Kidney (tissue), 14 donors: ENCODE results near the gene KRT83. TPM values are rescaled to one million over a fixed set of nuclear protein-coding genes. Genes with fewer than 3 reads are reported as not detected.

Source experiments
- DNase-seq, 5 donors: peaks; one replicate each; pipeline ENCODE4 v3.0.0-alpha.2; 2013 to 2020
- FAIRE-seq: peaks from 2 replicates; lab custom pipeline; 2012; peaks lifted over from hg19 to GRCh38; lab: Jason Lieb, UNC
- H3K27ac ChIP-seq, 2 donors: one replicate each; pipeline ENCODE4 v1.7.0; 2013; ENCODE audit warnings: low read depth in 2 of 2, low read length in 2 of 2, inconsistent platforms in 1 of 2
- H3K27me3 ChIP-seq: one replicate; pipeline ENCODE4 v1.7.1; 2013; ENCODE audit warnings: low read length, inconsistent platforms; ENCODE audit not compliant: control insufficient read depth, insufficient read depth
- H3K36me3 ChIP-seq, 3 donors: one replicate each; pipeline versions ENCODE4 v1.7.0 to v1.7.1; 2013; ENCODE audit warnings: low read length in 3 of 3, control low read depth in 1 of 3, inconsistent platforms in 1 of 3; ENCODE audit not compliant: insufficient read depth in 3 of 3, control insufficient read depth in 2 of 3
- H3K4me1 ChIP-seq, 3 donors: one replicate each; pipeline versions ENCODE4 v1.7.0 to v1.7.1; 2013; ENCODE audit warnings: low read length in 3 of 3, inconsistent platforms in 1 of 3, low read depth in 1 of 3; ENCODE audit not compliant: control insufficient read depth in 2 of 3, insufficient read depth in 2 of 3
- H3K4me3 ChIP-seq, 3 donors: one replicate each; pipeline versions ENCODE4 v1.7.0 to v1.8.1; 2013; ENCODE audit warnings: low read length in 3 of 3, control low read depth in 1 of 3, inconsistent platforms in 1 of 3
- H3K9ac ChIP-seq, 3 donors: one replicate each; pipeline versions ENCODE4 v1.7.0 to v1.7.1; 2013; ENCODE audit warnings: low read length in 3 of 3, control low read depth in 1 of 3, inconsistent platforms in 1 of 3
- H3K9me3 ChIP-seq, 3 donors: one replicate each; pipeline versions ENCODE4 v1.7.0 to v1.7.1; 2013; ENCODE audit warnings: low read length in 3 of 3, control low read depth in 1 of 3, inconsistent platforms in 1 of 3; ENCODE audit not compliant: control insufficient read depth in 2 of 3, insufficient read depth in 1 of 3
- intact Hi-C: fragments of 100-400 bp; cut with DNase I; formaldehyde crosslinking; loops from one replicate; pipeline ENCODE4 v1.11.1; 2022
- polyA plus RNA-seq: library from polyadenylated mRNA; stranded (reverse); fragments of 350-450 nt; fragmentation: Illumina TruSeq; extraction: RNeasy Lipid Tissue Mini Kit (QIAGEN cat#74804); gene quantifications from one replicate; pipeline ENCODE4 v1.2.3, GENCODE V29; 2014; ENCODE audit warnings: low read depth, low replicate concordance; ENCODE audit not compliant: insufficient read depth
- total RNA-seq: library from RNA; stranded (reverse); fragmentation: NEBNext Ultra II Directional; extraction: Animal tissue kit (Norgen Biotek cat#: 25700); gene quantifications from one replicate; pipeline ENCODE4 v1.2.1, GENCODE V29; 2021
- TF ChIP-seq, protein P1 (sequence below): IDR thresholded peaks from 3 replicates; pipeline ENCODE4 v1.5.1; 2012; ENCODE audit warnings: mild to moderate bottlenecking, moderate library complexity, borderline replicate concordance; ENCODE audit not compliant: insufficient read depth; ENCODE audit errors: extremely low read depth
- donor health status: control.
- donor health status: control.
- donor health status: control.
- donor health status: control.
- donor health status: control.
- donor health status: DM: yes; HTN: yes; CAD: no.
- donor health status: Normal renal cell carcinoma (clear cell type).

Gene KRT83
- total and polyA plus RNA-seq, 2 donors from 2014 or later = not detected

DNA sequence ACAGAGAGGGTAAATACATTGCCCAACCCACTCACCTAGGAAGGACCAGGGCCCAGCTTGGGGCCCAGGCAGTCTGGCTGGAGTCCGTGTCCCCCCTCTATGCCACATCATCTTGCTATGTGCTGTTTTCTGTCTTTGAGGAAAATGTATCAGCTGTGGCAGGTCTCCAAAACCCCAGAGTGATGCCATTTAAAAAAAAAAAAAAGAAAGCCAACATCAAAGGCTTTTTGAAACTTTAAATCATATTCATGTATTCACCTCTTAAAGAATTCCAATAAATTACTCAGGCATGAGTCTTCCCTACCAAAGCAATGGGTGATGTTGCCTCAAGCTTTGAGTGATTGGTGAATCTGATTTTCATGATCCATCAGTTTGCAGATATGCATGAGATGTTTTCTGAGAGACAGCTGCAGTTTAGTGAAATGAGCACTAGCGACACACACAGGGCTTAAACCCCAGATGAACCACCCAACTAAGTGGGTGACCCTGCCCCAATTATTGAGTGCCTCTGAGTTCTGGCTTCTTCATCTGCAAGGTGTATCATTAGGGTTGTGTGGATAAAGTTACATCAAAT lies 35.9 kb downstream of the KRT83 start:
- Histone ChIP-seq H3K9ac (no peak overlapping the region), H3K27me3 (no peaks in the 10 kb centered on the region), H3K9me3 (no peaks in the 10 kb centered on the region), H3K4me3 (no peak overlapping the region), H3K27ac (no peak overlapping the region), H3K36me3 (no peaks in the 10 kb centered on the region), H3K4me1 (peaks cover 0 to 2% (median 0%) of the 10 kb centered on the region in 3 donors)
- TF ChIP-seq, protein P1, sequence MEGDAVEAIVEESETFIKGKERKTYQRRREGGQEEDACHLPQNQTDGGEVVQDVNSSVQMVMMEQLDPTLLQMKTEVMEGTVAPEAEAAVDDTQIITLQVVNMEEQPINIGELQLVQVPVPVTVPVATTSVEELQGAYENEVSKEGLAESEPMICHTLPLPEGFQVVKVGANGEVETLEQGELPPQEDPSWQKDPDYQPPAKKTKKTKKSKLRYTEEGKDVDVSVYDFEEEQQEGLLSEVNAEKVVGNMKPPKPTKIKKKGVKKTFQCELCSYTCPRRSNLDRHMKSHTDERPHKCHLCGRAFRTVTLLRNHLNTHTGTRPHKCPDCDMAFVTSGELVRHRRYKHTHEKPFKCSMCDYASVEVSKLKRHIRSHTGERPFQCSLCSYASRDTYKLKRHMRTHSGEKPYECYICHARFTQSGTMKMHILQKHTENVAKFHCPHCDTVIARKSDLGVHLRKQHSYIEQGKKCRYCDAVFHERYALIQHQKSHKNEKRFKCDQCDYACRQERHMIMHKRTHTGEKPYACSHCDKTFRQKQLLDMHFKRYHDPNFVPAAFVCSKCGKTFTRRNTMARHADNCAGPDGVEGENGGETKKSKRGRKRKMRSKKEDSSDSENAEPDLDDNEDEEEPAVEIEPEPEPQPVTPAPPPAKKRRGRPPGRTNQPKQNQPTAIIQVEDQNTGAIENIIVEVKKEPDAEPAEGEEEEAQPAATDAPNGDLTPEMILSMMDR = no peak
- DNase-seq (no peak), FAIRE-seq (no peak)
- intact Hi-C loops = no loop called here

DNA sequence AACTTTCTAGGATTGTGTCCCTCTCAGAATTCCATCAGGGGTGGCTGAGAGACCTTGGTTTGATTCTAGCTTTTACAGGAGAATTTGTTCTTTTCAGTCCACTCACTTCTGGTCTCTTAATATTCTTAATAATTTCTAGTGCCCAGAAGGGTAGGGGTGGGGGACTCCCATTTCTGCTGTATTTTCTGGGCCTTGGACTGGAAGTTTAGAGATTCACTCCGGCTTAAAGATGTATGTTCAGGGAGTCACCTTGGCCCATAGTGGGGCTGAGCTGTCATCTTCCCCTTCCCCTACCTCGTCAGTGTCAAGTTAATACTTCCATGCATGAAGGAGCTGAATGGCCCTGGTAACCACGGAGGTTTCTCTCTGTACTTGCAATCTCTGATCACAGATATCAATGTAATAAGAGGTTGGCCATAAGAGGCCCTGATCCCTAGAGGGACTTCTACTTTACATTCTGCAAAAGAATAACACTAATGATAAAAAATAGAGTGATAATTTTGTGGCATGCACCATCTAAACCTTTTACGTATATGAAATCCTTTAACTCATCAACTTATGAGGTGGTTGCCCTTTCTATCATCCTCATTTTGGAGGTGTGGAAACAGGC lies 36.5 kb downstream of the KRT83 start:
- Histone ChIP-seq H3K36me3 (no peaks in the 10 kb centered on the region), H3K27me3 (no peaks in the 10 kb centered on the region), H3K9me3 (no peaks in the 10 kb centered on the region), H3K4me1 (peaks cover 0 to 2% (median 0%) of the 10 kb centered on the region in 3 donors), H3K4me3 (no peak overlapping the region), H3K9ac (no peak overlapping the region), H3K27ac (no peak overlapping the region)
- TF ChIP-seq, protein P1 = no peak
- FAIRE-seq = no peak
- intact Hi-C loops = no loop called here
- no peak for DNase-seq

DNA sequence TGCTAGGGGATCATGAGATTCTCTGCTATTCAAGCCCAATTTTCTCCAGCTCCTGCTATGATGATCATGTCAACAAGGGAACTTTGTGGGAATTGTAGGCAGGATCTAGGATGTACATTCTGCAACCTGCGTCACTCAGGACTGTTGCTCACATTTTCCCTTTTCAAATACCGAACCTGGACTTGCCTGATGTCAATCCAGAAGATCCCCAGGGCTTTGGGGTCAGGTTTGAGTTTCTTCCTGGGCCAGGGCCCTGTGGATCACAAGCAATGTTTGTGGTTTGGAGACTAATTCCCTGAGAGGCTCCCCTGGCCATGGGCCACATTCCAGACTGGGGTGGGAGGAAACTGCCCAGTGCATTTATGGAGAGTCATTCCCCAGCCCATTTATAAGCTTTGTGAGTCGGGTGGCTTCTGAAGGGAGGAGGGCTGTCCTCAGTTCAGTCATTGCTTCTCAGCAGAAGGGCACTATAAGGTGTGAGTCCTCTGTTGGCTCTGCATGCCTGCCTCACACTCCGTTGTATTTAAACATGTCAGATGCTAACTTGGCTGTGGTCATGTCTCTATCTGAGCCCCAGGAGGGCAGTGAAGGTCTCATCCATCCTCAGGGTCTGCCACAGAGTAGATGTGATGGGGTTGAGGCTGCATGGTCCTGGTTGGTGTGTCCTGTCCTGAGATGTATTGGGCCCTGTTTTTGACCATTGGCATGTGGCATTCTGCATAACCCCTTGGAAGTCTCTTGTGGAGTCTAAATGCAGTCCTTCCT lies 40.2 kb downstream of the KRT83 start:
- Histone ChIP-seq H3K27me3 (peaks cover 2% of the 10 kb centered on the region), H3K4me1 (peaks cover 2 to 10% (median 6%) of the 10 kb centered on the region in 3 donors), H3K9me3 (no peaks in the 10 kb centered on the region), H3K9ac (no peak overlapping the region), H3K27ac (no peak overlapping the region), H3K4me3 (no peak overlapping the region), H3K36me3 (no peaks in the 10 kb centered on the region)
- intact Hi-C loops = no loop called here
- TF ChIP-seq, protein P1 = no peak
- DNase-seq (peak in 2 of 5 donors; percentile 46 to 87), FAIRE-seq (no peak)
